ENCODE measurements around the gene KDM3B.

The KDM3B gene

GRCh38 chr5:138465261-138466124 is 113.0 kb downstream of the KDM3B start, which contains the start of gene EGR1:
Gene EGR1 (plus strand): TSS chr5:138465479. CDS start chr5:138465762, 283 bp downstream.
- peaks cover 32% of the 10 kb centered on the region for H4K20me1 ChIP-seq (ENCODE audit: insufficient read depth, low read length)
- H3K27ac ChIP-seq (ENCODE audit: low read length): peak within 1 kb of the TSS; percentile 86
- H3K4me3 ChIP-seq (ENCODE audit: low read depth in 1 of 2, low read length in 2 of 2): peak within 1 kb of the TSS; percentile 52 to 60

GRCh38 chr5:138466125-138466899 is 113.8 kb downstream of the KDM3B start:
- DNase-seq (no peak), ATAC-seq (ENCODE audit: insufficient read depth, low read depth) (no peak)
- Histone ChIP-seq H3K27ac (ENCODE audit: low read length) (peak overlapping the region; percentile 66; the same call in 1 of the 2 replicates), H3K79me2 (ENCODE audit: insufficient read depth, low read length) (peaks cover 20% of the 10 kb centered on the region), H3K4me1 (ENCODE audit: insufficient read depth, low read length) (peaks cover 42% of the 10 kb centered on the region), H3K9ac (ENCODE audit: low read depth, low read length) (peak overlapping the region; percentile 71), H3K4me2 (ENCODE audit: insufficient read depth, low read length) (peak overlapping the region; percentile 97), H2AFZ (ENCODE audit: low read depth, low read length) (no peak overlapping the region), H4K20me1 (ENCODE audit: insufficient read depth, low read length) (peaks cover 32% of the 10 kb centered on the region), H3K4me3 (ENCODE audit: low read depth in 1 of 2, low read length in 2 of 2) (peak overlapping the region; percentile 52 to 60), H3K9me3 (ENCODE audit: insufficient read depth, low read length, severe bottlenecking) (no peaks in the 10 kb centered on the region), H3K27me3 (ENCODE audit: insufficient read depth, low read length, poor library complexity) (no peaks in the 10 kb centered on the region), H3K36me3 (ENCODE audit: insufficient read depth, low read length) (peaks cover 19% of the 10 kb centered on the region)
- TF ChIP-seq EZH2 (IDR thresholded peaks at IDR 0.05; ENCODE audit: borderline replicate concordance, low read depth, low read length, severe bottlenecking) (no peak), CTCF (IDR thresholded peaks at IDR 0.05; ENCODE audit: borderline replicate concordance, extremely low read depth, low read length, poor library complexity, severe bottlenecking) (no peak)

More at GRCh38 chr5:138465261-138466124, 113.0 kb downstream of the KDM3B start, which contains the start of gene EGR1:
- peak; percentile 96 for DNase-seq
- TF ChIP-seq CTCF (IDR thresholded peaks at IDR 0.05; ENCODE audit: borderline replicate concordance, extremely low read depth, low read length, poor library complexity, severe bottlenecking) (peak; percentile 28), EZH2 (IDR thresholded peaks at IDR 0.05; ENCODE audit: borderline replicate concordance, low read depth, low read length, severe bottlenecking) (no peak)
- peak within 1 kb of the TSS; percentile 71 for H3K9ac ChIP-seq (ENCODE audit: low read depth, low read length)
- peak within 1 kb of the TSS; percentile 97 for H3K4me2 ChIP-seq (ENCODE audit: insufficient read depth, low read length)
- H3K4me1 ChIP-seq (ENCODE audit: insufficient read depth, low read length): peaks cover 42% of the 10 kb centered on the region
- H3K9me3 ChIP-seq (ENCODE audit: insufficient read depth, low read length, severe bottlenecking): no peaks in the 10 kb centered on the region
- peaks cover 19% of the 10 kb centered on the region for H3K36me3 ChIP-seq (ENCODE audit: insufficient read depth, low read length)
- H2AFZ ChIP-seq (ENCODE audit: low read depth, low read length): peak within 1 kb of the TSS; percentile 70
- no peaks in the 10 kb centered on the region for H3K27me3 ChIP-seq (ENCODE audit: insufficient read depth, low read length, poor library complexity)
- ATAC-seq (ENCODE audit: insufficient read depth, low read depth): peak; percentile 64
- peaks cover 20% of the 10 kb centered on the region for H3K79me2 ChIP-seq (ENCODE audit: insufficient read depth, low read length)

- Histone ChIP-seq H3K9me3 (ENCODE audit: insufficient read depth, low read length, severe bottlenecking) (no peaks in the 10 kb centered on the region), H3K4me1 (ENCODE audit: insufficient read depth, low read length) (peaks cover 42% of the 10 kb centered on the region), H3K36me3 (ENCODE audit: insufficient read depth, low read length) (peaks cover 19% of the 10 kb centered on the region), H3K79me2 (ENCODE audit: insufficient read depth, low read length) (peaks cover 20% of the 10 kb centered on the region), H3K4me2 (ENCODE audit: insufficient read depth, low read length) (peak overlapping the region; percentile 97), H3K4me3 (ENCODE audit: low read depth in 1 of 2, low read length in 2 of 2) (peak overlapping the region in 1 of 2 experiments; percentile 60; a peak in 3 of 4 replicates), H4K20me1 (ENCODE audit: insufficient read depth, low read length) (peaks cover 32% of the 10 kb centered on the region), H2AFZ (ENCODE audit: low read depth, low read length) (no peak overlapping the region), H3K27ac (ENCODE audit: low read length) (no peak overlapping the region), H3K27me3 (ENCODE audit: insufficient read depth, low read length, poor library complexity) (no peaks in the 10 kb centered on the region), H3K9ac (ENCODE audit: low read depth, low read length) (peak overlapping the region; percentile 71; the same call in 1 of the 2 replicates)
- no peak for DNase-seq
- no peak for ATAC-seq (ENCODE audit: insufficient read depth, low read depth)
- TF ChIP-seq EZH2 (IDR thresholded peaks at IDR 0.05; ENCODE audit: borderline replicate concordance, low read depth, low read length, severe bottlenecking): no peak
- no peak for TF ChIP-seq CTCF (IDR thresholded peaks at IDR 0.05; ENCODE audit: borderline replicate concordance, extremely low read depth, low read length, poor library complexity, severe bottlenecking)
These were observed 114.6 kb downstream of the KDM3B start for GRCh38 chr5:138466900-138467710.
